ENCODE data around the gene SECISBP2L. TPM values are rescaled to one million over a fixed set of nuclear protein-coding genes. Genes with fewer than 3 reads are reported as not detected.
"Not testable (repeated sequence)": the region's sequence is repeated elsewhere in the genome, so short reads cannot be mapped to it uniquely, and the experiment has no call there.

The SECISBP2L gene
- total RNA-seq, 1 donor from 2014 or later = 95.8 TPM

- DNase-seq (ENCODE audit: low spot score in 2 of 2) (no peak), FAIRE-seq (no peak)
These were observed 73.3 kb downstream of the SECISBP2L start for GRCh38 chr15:48972750-48973503.

GRCh38 chr15:48970926-48971325 is 75.3 kb downstream of the SECISBP2L start:
- DNase-seq (ENCODE audit: low spot score in 2 of 2); FAIRE-seq: not testable (repeated sequence)

GRCh38 chr15:48968066-48968465 is 78.2 kb downstream of the SECISBP2L start:
- DNase-seq (ENCODE audit: low spot score in 2 of 2) (no peak), FAIRE-seq (no peak)

GRCh38 chr15:48967336-48967735 is 78.9 kb downstream of the SECISBP2L start:
- FAIRE-seq = no peak
- DNase-seq (ENCODE audit: low spot score in 2 of 2) = no peak

GRCh38 chr15:48966595-48967301 is 79.5 kb downstream of the SECISBP2L start:
- FAIRE-seq = no peak

GRCh38 chr15:48965972-48966371 is 80.3 kb downstream of the SECISBP2L start:
- DNase-seq (ENCODE audit: low spot score in 2 of 2) (no peak), FAIRE-seq (no peak)

More at GRCh38 chr15:48966595-48967301, 79.5 kb downstream of the SECISBP2L start:
- DNase-seq (ENCODE audit: low spot score in 2 of 2) = no peak

- no peak for FAIRE-seq
- DNase-seq (ENCODE audit: low spot score in 2 of 2) = no peak
These were observed 81.3 kb downstream of the SECISBP2L start for GRCh38 chr15:48964898-48965297.

- no peak for FAIRE-seq
- peak; percentile 67 to 70 for DNase-seq (ENCODE audit: low spot score in 2 of 2)
These were observed 82.6 kb downstream of the SECISBP2L start, which contains the start of gene SHC4 for GRCh38 chr15:48963524-48964113. TSS of gene SHC4 (minus strand) at chr15:48963919. CDS start at chr15:48963015, 904 bp downstream.

GRCh38 chr15:48962662-48963523 is 83.4 kb downstream of the SECISBP2L start:
- DNase-seq (ENCODE audit: low spot score in 2 of 2) (no peak), FAIRE-seq (no peak)

GRCh38 chr15:48955967-48956366 is 90.3 kb downstream of the SECISBP2L start:
- FAIRE-seq = no peak

GRCh38 chr15:48955370-48955769 is 90.9 kb downstream of the SECISBP2L start:
- FAIRE-seq = no peak
- no peak for DNase-seq (ENCODE audit: low spot score in 2 of 2)

More at GRCh38 chr15:48955967-48956366, 90.3 kb downstream of the SECISBP2L start:
- DNase-seq (ENCODE audit: low spot score in 2 of 2) = no peak

GRCh38 chr15:48954538-48954937 is 91.7 kb downstream of the SECISBP2L start:
- FAIRE-seq (no peak), DNase-seq (ENCODE audit: low spot score in 2 of 2) (no peak)

GRCh38 chr15:48946840-48947187 is 99.4 kb downstream of the SECISBP2L start:
- FAIRE-seq (no peak), DNase-seq (ENCODE audit: low spot score in 2 of 2) (no peak)

- FAIRE-seq (no peak), DNase-seq (ENCODE audit: low spot score in 2 of 2) (no peak)
These were observed 100.0 kb downstream of the SECISBP2L start for GRCh38 chr15:48946074-48946839.

GRCh38 chr15:48945386-48945785 is 100.9 kb downstream of the SECISBP2L start:
- FAIRE-seq (no peak), DNase-seq (ENCODE audit: low spot score in 2 of 2) (no peak)

- DNase-seq (ENCODE audit: low spot score in 2 of 2) (no peak), FAIRE-seq (no peak)
These were observed 104.3 kb downstream of the SECISBP2L start for GRCh38 chr15:48941904-48942303.

- DNase-seq (ENCODE audit: low spot score in 2 of 2) (no peak), FAIRE-seq (no peak)
These were observed 105.7 kb downstream of the SECISBP2L start for GRCh38 chr15:48940508-48940907.

- FAIRE-seq (no peak), DNase-seq (ENCODE audit: low spot score in 2 of 2) (no peak)
These were observed 106.6 kb downstream of the SECISBP2L start for GRCh38 chr15:48939648-48940047.
